ENCODE data around the gene TSFM.

The TSFM gene

GRCh38 chr12:57834086-57834876, 51.7 kb downstream of the TSFM start:
- DNase-seq (ENCODE audit: low read depth, low spot score), result no peak

DNA sequence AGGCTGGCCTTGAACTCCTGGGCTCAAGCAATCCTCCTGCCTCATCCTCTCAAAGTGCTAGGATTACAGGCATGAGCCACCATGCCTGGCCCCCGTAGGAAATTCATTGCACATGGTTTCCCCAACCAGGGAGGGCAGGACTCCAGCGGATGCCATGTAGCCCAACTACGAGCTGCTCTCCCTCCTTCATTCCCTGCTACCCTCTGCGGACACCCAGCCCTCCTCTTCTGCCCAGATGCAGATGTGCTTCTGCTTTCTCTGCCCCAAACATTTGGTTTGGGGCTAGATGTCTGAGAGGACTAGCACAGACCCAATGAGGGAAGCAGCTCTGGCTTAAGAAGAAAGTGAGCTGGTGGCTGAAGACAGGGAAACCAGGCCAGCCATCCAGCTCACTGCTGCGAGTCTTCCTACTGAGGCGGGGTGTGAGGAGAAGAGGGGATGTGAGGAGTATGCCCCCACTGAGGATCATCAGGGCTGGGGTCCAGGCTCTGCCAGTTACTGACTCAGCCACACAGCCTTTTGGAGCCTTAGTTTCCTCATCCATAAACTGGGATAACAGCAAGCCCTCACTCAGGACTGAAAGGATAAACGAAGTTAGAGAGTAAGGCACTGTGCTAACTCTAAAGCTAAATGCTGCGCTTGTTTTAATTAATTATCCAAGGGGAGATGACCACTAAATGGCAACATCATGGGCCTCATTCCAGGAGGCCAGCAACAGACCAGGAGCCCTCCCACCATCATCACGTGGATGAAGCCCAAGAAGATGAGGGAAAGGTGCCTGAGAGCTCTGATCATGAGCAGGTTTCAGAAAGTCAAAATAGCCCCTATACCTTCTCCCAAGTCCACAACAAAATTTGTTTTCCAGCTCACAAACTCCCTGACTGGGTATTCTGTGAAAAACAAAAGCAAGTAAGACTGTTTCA, 53.0 kb downstream of the TSFM start:
- DNase-seq (ENCODE audit: low read depth, low spot score), result no peak

DNA sequence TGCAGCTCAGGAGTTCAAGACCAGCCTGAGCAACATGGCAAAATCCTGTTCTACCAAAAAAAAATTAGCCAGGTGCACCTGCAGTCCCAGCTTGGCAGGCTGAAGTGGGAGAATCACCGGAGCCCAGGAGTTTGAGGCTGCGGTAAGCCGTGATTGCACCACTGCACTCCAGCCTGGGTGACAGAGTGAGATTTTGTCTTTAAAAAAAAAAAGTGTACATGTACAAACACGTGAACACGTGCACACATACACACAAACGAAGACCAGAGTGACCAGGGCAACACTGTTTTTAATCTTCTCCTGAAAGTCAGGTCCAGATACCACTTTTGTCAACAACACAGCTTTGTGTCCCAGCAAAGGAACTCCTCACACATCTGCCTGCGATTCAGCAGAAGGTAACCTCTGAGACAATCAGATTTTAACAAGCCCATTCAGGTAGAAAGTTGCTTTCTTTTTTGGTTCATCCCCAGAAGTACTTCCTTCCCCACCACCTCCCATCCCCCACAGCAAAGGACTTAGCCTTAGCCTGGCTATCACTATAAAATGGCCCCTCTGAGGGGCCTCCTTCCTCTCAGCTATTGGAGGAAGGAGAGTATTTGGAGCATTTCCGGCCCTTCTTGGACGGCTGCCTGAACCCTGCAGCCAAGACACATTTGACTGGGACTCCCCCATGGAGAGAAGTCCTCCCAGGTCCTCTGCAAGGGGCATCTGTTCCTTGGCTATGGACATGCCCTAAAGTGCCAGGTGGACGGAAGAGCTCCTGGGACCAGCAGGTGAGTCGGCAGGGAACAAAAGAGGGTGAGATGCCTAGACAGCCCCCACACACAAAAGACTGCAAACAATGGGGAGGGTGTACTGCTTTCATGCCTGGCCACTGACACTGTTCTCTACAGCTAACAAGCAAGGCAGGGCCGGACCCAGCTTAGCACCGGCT, 54.1 kb downstream of the TSFM start:
- peak; percentile 85 for DNase-seq (ENCODE audit: low read depth, low spot score)

DNA sequence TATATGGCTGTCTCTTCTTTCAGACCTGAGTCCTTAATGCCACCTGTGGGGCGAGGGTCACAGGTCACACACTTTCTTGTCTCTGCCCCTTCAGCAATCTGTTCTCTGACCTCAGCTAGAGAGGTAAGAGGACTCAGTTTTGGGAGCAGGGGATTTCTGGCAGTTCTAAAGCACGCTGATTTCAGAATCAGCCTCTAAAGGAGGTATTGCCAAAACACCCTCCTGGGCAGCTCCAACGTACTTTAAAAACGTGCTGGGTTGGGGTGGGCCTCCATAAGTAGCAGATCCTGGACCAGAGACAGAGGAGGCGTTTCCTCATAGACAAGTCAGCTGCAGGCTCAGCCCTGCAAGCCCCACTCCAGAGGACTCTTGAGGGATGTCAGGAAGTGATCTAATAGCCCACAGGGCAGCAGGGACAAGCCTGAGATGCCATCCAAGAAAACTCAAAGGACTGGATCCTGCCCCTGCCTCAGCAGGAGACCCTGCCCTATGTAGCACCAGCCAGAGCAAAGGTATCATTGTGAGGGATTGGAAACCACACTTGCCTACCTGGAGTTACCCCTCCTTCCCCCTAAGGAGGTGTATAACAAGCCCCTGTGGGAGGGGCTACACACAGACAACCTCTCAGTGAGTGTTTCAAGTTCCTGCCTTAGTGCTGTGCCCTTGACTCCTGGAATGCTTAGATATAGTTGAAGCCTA, 55.4 kb downstream of the TSFM start:
- DNase-seq (ENCODE audit: low read depth, low spot score), result peak; percentile 62

- no peak for DNase-seq (ENCODE audit: low read depth, low spot score)
These were observed 56.2 kb downstream of the TSFM start for GRCh38 chr12:57838594-57839302.

GRCh38 chr12:57839996-57840395, 57.4 kb downstream of the TSFM start:
- no peak for DNase-seq (ENCODE audit: low read depth, low spot score)

- DNase-seq (ENCODE audit: low read depth, low spot score), result peak; percentile 69
These were observed 58.1 kb downstream of the TSFM start for GRCh38 chr12:57840726-57841125.

DNA sequence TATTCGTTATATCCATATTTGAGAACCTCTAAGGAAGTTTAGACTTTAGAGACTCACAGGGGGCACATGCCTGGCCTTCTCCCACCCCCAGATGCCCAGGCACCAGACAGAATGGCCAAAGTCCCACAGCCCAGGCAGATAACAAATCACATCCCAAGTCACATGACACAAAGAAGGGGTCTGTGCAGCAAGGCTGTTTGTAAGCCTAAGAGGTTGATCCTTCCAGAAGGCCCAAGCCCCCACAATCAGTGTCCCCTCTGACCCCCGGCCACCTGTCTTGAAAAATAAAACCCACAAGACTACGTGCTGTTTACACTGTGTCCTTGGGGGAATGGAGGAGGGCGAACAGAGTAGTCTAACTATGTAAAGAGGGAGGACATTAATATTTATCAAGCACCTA, 58.9 kb downstream of the TSFM start:
- no peak for DNase-seq (ENCODE audit: low read depth, low spot score)

DNA sequence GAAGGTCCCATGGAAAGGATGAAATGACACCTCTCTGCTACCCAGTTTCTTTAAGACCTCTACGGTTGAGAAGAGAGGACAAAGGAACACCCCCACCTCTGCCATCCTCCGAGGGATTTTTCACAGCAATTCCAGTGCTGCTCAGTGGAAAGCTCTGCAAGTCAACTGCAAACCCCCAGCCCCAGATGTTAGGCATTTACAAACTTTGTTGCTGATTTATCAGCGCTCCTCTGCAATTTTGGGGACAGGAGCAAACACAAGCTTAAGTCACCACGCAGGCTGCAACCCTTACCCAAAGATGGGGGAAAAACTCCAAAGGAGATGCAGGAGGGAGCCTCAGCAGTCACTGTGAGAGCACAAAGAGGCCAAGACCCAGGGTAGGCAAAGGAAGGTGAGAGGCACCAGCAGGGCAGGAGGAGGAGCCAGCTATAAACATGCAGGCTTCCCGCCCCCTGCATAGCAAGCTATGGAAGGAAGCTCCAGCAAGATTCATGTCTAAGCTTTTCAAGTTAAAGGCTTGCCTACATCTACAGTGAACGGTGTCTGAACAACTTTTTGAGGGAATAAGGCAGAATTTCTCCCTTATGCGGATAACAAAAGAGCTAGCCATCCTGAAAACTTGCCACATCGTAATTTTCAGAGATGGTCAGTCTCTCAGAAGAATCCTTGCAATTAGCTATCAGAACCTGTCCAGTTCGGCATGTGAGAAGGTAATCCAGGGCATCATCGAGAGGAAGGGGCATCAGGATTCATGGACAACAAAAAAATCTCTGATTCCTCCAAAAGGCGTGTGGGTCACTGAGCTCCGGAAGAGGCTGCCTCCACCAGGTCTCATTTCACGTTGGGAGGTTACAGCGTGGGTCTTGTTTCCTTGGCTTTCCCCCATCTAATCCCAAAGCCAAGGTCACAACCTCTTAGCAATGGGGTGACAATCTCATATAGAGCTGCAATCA, 60.0 kb downstream of the TSFM start:
- DNase-seq (ENCODE audit: low read depth, low spot score), result no peak

DNA sequence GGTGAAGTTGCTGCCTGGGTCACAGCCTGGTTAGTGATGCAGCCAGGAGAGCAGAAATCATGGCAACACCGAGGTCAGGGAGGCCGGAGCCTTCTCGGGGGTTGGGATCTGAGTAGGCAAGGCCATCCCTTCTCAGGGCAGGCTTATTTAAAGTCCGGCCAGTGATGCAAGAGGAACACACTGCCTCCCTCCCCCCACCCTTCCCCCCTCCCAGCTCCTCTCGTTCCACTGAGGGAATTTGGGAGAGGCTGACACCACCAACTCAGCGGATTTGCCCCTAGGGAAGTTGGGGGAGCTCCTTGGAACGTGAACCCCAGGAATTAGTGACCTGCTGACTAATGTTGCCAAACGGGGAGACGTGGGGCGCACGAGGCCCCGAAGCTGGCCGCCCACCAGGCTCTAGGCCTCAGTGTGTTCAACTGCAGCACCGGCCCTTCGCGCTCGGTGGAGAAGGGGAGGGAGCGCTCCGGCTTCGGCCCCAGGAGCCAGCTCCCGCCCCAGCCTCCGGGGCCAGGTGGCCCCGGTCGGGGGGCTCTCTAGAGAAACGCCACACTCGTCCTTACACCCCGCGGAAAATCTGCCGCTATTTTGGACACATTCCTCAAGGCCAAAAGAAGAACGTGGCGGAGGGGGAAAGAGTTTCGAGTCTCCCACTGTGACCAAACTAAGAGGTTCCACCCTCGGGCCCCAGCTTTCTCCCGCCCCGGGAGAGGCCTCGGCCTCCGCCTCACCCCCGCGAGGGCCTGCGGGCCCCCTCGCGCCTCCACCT, 62.3 kb downstream of the TSFM start:
- DNase-seq (ENCODE audit: low read depth, low spot score), result peak; percentile 67

DNA sequence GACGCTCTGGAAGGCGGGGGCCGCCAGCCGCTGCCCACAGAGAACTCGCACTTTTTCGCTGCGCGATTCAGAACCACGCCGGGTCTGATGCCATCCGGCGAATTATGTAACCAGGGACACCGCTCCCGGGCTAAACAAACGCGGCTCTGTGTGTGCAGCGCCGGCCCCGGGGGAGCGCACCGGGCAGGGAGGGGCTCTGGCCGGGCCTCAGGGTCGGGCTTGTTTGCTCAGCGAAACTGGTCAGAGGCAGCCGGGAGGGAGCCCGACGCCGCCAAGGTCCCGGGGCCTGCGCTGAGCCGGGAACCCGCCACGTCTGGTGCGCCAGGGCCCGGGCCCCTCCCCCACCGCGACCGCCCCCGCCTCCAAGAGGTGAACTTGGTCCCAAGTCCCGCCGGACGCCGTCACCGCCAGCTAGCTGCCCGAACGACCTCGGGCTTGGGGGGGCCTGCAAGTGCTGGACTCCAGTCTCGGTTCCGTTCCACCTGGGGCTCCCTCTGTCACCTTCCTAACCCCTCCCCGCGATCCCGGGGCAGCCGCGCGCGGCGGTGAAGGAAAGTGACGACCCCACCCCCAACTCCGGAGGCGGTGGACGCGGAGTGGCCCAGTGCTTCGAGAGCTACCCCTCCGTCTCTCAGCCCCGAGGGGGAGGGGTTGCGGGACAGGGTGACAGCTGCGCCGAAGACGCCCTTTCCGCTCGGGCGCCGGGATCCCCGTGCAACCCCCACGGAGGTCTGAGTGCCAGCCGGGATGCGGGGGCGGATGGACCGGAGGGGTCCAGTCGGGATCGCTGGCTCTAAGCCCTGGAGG, 63.1 kb downstream of the TSFM start:
- DNase-seq (ENCODE audit: low read depth, low spot score), result peak; percentile 65

GRCh38 chr12:57846285-57846576, 63.6 kb downstream of the TSFM start:
- no peak for DNase-seq (ENCODE audit: low read depth, low spot score)

GRCh38 chr12:57846577-57847319, 64.2 kb downstream of the TSFM start, which contains the start of gene CTDSP2:
TSS of gene CTDSP2 (minus strand) at chr12:57846729. CDS start at chr12:57846435, 294 bp downstream.
- peak; percentile 99 for DNase-seq (ENCODE audit: low read depth, low spot score)
